ENCODE results near the gene ADAMTS2.
A peak's percentile ranks its signal among the peaks of the same experiment; 100 is the strongest.

The ADAMTS2 gene

GRCh38 chr5:179278546-179278945 is 66.7 kb downstream of the ADAMTS2 start:
- Histone ChIP-seq H3K4me3 (ENCODE audit: severe bottlenecking) (no peak overlapping the region), H3K27me3 (ENCODE audit: insufficient read depth, poor library complexity, severe bottlenecking) (no peaks in the 10 kb centered on the region), H3K36me3 (ENCODE audit: low read depth) (no peaks in the 10 kb centered on the region), H3K9me3 (ENCODE audit: severe bottlenecking) (peaks cover 11% of the 10 kb centered on the region), H3K4me1 (ENCODE audit: insufficient read depth, poor library complexity, severe bottlenecking) (no peaks in the 10 kb centered on the region), H3K27ac (ENCODE audit: poor library complexity, severe bottlenecking) (no peak overlapping the region)
- peak; percentile 10; the same call in 1 of the 3 replicates for ATAC-seq (ENCODE audit: low read depth)
- no peak for DNase-seq (ENCODE audit: low spot score)
- TF ChIP-seq, protein P1, sequence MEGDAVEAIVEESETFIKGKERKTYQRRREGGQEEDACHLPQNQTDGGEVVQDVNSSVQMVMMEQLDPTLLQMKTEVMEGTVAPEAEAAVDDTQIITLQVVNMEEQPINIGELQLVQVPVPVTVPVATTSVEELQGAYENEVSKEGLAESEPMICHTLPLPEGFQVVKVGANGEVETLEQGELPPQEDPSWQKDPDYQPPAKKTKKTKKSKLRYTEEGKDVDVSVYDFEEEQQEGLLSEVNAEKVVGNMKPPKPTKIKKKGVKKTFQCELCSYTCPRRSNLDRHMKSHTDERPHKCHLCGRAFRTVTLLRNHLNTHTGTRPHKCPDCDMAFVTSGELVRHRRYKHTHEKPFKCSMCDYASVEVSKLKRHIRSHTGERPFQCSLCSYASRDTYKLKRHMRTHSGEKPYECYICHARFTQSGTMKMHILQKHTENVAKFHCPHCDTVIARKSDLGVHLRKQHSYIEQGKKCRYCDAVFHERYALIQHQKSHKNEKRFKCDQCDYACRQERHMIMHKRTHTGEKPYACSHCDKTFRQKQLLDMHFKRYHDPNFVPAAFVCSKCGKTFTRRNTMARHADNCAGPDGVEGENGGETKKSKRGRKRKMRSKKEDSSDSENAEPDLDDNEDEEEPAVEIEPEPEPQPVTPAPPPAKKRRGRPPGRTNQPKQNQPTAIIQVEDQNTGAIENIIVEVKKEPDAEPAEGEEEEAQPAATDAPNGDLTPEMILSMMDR (IDR thresholded peaks at IDR 0.05; ENCODE audit: poor library complexity, severe bottlenecking): no peak

- no peaks in the 10 kb centered on the region for H3K27me3 ChIP-seq (ENCODE audit: insufficient read depth, poor library complexity, severe bottlenecking)
- no peak overlapping the region for H3K27ac ChIP-seq (ENCODE audit: poor library complexity, severe bottlenecking)
- no peak overlapping the region for H3K4me3 ChIP-seq (ENCODE audit: severe bottlenecking)
- H3K9me3 ChIP-seq (ENCODE audit: severe bottlenecking): peaks cover 11% of the 10 kb centered on the region
- ATAC-seq (ENCODE audit: low read depth) (no peak), DNase-seq (ENCODE audit: low spot score) (no peak)
- no peaks in the 10 kb centered on the region for H3K36me3 ChIP-seq (ENCODE audit: low read depth)
- TF ChIP-seq, protein P1 (IDR thresholded peaks at IDR 0.05; ENCODE audit: poor library complexity, severe bottlenecking): no peak
- H3K4me1 ChIP-seq (ENCODE audit: insufficient read depth, poor library complexity, severe bottlenecking): no peaks in the 10 kb centered on the region
Observed at GRCh38 chr5:179278119-179278518, 67.1 kb downstream of the ADAMTS2 start.

DNA sequence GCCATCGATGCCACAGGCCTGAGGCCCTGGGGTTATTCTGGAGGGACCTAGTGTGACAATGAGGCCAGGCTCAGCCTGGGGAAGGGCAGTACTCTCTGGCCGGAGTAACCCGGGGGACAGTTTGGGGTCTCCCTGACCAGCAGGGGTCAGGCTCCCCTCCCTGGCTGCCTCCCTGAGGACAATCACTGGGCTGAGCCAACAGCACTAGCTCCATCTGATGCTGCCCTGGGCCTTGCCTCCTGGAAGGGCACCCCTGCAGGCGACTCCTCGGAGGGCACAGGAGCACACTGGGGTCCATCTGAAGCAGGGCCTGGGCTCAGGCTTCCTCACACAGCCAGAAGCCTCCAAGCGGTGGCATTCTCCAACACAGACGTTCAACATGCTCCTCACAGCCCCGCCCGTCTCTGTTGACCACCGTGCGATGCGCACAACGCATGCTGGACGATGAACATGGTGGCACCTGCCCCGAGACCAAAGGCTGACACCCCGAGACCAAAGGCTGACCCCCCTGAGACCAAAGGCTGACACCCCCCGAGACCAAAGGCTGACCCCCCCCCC is 68.3 kb downstream of the ADAMTS2 start:
- Histone ChIP-seq H3K4me1 (ENCODE audit: insufficient read depth, poor library complexity, severe bottlenecking) (no peaks in the 10 kb centered on the region), H3K36me3 (ENCODE audit: low read depth) (no peaks in the 10 kb centered on the region), H3K4me3 (ENCODE audit: severe bottlenecking) (no peak overlapping the region), H3K9me3 (ENCODE audit: severe bottlenecking) (peaks cover 11% of the 10 kb centered on the region), H3K27me3 (ENCODE audit: insufficient read depth, poor library complexity, severe bottlenecking) (no peaks in the 10 kb centered on the region), H3K27ac (ENCODE audit: poor library complexity, severe bottlenecking) (no peak overlapping the region)
- TF ChIP-seq, protein P1 (IDR thresholded peaks at IDR 0.05; ENCODE audit: poor library complexity, severe bottlenecking): no peak
- DNase-seq (ENCODE audit: low spot score) (no peak), ATAC-seq (ENCODE audit: low read depth) (no peak)

GRCh38 chr5:179275941-179276837 is 69.1 kb downstream of the ADAMTS2 start:
- Histone ChIP-seq H3K4me1 (ENCODE audit: insufficient read depth, poor library complexity, severe bottlenecking) (no peaks in the 10 kb centered on the region), H3K9me3 (ENCODE audit: severe bottlenecking) (peaks cover 8% of the 10 kb centered on the region), H3K36me3 (ENCODE audit: low read depth) (no peaks in the 10 kb centered on the region), H3K4me3 (ENCODE audit: severe bottlenecking) (no peak overlapping the region), H3K27ac (ENCODE audit: poor library complexity, severe bottlenecking) (no peak overlapping the region), H3K27me3 (ENCODE audit: insufficient read depth, poor library complexity, severe bottlenecking) (no peaks in the 10 kb centered on the region)
- no peak for DNase-seq (ENCODE audit: low spot score)
- TF ChIP-seq, protein P1 (IDR thresholded peaks at IDR 0.05; ENCODE audit: poor library complexity, severe bottlenecking): no peak
- ATAC-seq (ENCODE audit: low read depth): no peak

Data from RWPE2 (cell line).